LNCaP clone FGC (cell line): ENCODE measurements around the gene POGZ.
"Not testable (repeated sequence)": the region's sequence is repeated elsewhere in the genome, so short reads cannot be mapped to it uniquely, and the experiment has no call there.

Source experiments
- DNase-seq: peaks from one replicate; pipeline ENCODE4 v3.0.0-alpha.2; 2011; ENCODE audit warnings: low read depth
- H3K4me3 ChIP-seq: 2 replicates; pipeline ENCODE4 v1.5.1; 2011; ENCODE audit warnings: mild to moderate bottlenecking, low read depth, low read length, control low read depth
- TF ChIP-seq, protein P1 (sequence below): IDR thresholded peaks from 2 replicates; pipeline ENCODE4 v1.5.1; 2012; ENCODE audit warnings: mild to moderate bottlenecking; ENCODE audit not compliant: control insufficient read depth, insufficient read depth; ENCODE audit errors: extremely low read depth

Gene POGZ

DNA sequence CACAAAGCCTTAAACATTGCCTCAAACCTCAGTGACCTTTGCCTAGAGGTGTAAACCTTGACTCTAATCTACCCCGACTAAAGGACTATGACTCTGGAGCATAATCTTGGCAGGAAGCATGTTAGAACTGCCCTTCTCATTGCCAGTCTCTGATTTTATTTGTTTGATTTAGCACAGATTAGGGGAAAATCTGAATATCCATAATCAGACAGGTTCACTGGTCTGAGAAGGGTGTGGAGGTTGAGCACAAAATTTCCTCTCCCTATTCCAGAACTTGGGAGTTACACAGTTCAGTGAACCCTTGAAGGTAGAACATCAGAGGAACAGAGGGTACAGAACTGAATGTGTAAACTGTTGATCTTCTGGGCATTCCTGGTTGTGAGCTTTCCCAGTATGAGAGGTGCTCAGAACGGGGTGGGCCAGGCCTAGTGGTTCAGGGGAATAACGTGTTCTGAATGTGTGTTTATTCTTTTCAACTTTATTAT lies 68.2 kb downstream of the POGZ start:
- no peak for DNase-seq
- TF ChIP-seq, protein P1, sequence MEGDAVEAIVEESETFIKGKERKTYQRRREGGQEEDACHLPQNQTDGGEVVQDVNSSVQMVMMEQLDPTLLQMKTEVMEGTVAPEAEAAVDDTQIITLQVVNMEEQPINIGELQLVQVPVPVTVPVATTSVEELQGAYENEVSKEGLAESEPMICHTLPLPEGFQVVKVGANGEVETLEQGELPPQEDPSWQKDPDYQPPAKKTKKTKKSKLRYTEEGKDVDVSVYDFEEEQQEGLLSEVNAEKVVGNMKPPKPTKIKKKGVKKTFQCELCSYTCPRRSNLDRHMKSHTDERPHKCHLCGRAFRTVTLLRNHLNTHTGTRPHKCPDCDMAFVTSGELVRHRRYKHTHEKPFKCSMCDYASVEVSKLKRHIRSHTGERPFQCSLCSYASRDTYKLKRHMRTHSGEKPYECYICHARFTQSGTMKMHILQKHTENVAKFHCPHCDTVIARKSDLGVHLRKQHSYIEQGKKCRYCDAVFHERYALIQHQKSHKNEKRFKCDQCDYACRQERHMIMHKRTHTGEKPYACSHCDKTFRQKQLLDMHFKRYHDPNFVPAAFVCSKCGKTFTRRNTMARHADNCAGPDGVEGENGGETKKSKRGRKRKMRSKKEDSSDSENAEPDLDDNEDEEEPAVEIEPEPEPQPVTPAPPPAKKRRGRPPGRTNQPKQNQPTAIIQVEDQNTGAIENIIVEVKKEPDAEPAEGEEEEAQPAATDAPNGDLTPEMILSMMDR, result no peak

DNA sequence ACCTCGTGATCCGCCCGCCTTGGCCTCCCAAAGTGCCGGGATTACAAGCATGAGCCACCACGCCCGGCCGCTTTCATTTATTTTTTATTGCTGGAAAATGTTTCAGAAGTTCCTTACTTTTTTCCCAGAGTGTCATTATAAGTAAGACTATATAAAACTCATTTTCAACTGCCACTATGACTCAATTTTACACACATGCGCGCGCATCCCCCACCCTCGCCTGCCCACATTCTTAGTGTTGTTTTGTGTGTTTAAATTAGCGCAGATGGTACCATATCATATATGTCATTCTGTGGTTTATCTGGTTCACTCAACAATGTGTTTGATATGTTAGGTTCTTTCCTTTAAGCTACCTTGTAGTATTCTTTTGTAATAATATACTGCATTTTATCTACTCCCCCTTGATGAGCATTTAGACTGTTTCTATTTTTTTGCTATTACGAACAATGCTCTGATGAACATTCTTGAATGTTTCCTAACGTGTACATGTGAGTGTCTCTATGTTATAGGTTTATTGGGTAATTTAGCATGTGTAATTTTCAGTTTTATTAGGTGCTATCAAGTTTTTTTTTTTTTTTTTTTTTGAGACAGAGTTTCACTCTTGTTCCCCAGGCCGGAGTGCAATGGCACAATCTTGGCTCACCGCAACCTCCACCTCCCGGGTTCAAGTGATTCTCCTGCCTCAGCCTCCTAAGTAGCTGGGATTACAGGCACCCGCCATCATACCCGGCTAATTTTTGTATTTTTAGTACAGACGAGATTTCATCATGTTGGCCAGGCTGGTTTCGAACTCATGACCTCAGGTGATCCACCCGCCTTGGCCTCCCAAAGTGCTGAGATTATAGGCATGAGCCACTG lies 68.8 kb downstream of the POGZ start:
- not testable (repeated sequence) for DNase-seq, H3K4me3 ChIP-seq

More for the DNA sequence above, 68.2 kb downstream of the POGZ start:
- no peak overlapping the region for H3K4me3 ChIP-seq

DNA sequence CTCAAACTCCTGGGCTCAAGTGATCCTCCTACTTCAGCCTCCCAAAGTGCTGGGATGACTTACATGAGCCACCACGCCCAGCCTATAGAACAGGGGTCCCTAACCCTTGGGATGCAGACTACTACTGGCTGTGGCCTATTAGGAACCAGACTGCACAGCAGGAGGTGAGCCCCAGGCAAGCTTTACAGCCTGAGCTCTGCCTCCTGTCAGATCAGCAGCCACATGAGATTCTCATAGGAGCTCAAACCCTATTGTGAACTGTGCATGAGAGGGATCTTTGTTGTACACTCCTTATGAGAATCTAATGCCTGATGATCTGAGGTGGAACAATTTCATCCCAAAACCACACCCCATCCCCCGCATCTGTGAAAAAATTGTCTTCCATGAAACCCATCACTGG lies 73.3 kb downstream of the POGZ start:
- no peak overlapping the region for H3K4me3 ChIP-seq
- TF ChIP-seq, protein P1, result no peak
- DNase-seq, result no peak

DNA sequence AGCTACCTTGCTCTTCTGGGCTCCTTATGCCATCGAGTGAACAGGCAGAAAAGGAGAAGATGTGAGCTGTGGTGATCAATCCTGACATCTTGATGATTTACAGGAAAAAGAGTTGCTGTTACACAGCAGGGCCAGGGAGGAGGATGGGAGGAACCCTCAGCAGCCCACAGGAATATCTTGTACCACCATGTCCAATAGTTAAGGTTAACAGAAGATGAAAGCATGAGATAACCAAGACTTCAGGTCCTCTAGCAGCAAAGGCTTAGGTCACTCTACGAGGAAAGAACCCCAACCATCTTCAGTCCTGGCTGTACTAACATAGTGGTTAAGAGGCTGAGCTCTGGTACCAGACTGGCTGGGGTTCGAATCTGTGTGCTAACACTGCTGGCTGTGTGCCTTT lies 74.7 kb downstream of the POGZ start:
- TF ChIP-seq, protein P1, result no peak
- H3K4me3 ChIP-seq, result no peak overlapping the region
- DNase-seq, result no peak

DNA sequence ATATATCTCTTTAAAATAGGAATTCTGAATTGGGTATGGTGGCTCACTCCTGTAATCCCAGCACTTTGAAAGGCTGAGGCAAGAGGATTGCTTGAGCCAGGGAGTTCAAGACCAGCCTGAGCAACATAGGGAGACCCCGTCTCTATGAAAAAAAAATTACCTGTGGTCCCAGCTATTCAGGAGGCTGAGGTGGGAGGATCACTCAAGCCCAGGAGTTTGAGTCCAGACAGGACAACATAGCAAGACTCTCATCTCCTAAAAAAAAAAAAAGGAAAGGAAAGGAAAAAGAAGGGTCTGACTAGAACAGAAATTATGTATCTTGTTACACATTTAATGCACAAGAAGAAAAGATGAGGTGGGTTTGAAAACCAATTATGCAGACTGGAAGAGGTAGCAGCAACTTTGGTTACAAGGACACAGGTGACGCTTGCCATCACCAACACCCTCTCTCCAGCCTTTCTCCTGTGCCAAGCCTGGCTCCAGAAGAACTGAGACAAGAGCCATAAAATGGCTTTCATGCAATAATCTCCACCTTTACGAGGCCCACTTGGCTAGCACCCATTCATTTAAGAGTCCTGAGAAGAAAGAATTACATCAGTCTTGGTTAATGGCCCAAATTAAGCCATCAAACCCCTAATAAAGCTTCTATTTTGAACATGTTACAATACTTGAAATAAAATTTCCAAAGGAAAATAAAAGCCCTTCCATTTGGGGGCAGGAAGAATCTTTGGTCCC lies 82.0 kb downstream of the POGZ start:
- TF ChIP-seq, protein P1, result no peak
- H3K4me3 ChIP-seq, result no peak overlapping the region
- DNase-seq, result peak; percentile 92

DNA sequence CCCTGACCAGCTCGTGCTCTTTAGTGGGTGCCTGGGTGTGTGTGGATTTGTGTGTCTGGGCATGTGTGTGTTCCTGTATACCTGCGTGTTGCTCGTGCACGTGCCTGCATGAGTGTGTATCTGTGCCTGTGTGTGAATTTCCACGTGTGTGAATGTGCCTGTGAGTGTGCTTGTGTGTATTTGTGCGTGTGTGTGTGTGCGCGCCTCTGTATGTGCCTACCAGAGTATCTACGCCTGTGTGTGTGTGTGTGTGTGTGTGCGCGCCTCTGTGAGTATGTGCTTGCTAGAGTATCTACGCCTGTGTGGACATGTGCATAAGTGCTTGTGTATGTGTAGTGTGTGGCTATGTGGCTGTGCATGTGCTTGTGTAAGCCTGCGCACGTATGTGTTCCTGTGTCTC lies 86.1 kb downstream of the POGZ start:
- H3K4me3 ChIP-seq, result no peak overlapping the region
- DNase-seq, result no peak
- TF ChIP-seq, protein P1, result no peak
